HG03025 (cell line): Measurements from ENCODE around the gene SELENBP1.
"Not testable (repeated sequence)": the region's sequence is repeated elsewhere in the genome, so short reads cannot be mapped to it uniquely, and the experiment has no call there.

Experiments
- ATAC-seq: cut with Tn5 transposase; IDR thresholded peaks from one replicate; pipeline ENCODE4 v1.9.1; 2021; ENCODE audit warnings: mild to moderate bottlenecking, moderate library complexity; ENCODE audit not compliant: unreplicated experiment, low FRiP score

Gene SELENBP1

DNA sequence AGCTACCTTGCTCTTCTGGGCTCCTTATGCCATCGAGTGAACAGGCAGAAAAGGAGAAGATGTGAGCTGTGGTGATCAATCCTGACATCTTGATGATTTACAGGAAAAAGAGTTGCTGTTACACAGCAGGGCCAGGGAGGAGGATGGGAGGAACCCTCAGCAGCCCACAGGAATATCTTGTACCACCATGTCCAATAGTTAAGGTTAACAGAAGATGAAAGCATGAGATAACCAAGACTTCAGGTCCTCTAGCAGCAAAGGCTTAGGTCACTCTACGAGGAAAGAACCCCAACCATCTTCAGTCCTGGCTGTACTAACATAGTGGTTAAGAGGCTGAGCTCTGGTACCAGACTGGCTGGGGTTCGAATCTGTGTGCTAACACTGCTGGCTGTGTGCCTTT is 12.1 kb upstream of the SELENBP1 start:
- ATAC-seq = no peak

DNA sequence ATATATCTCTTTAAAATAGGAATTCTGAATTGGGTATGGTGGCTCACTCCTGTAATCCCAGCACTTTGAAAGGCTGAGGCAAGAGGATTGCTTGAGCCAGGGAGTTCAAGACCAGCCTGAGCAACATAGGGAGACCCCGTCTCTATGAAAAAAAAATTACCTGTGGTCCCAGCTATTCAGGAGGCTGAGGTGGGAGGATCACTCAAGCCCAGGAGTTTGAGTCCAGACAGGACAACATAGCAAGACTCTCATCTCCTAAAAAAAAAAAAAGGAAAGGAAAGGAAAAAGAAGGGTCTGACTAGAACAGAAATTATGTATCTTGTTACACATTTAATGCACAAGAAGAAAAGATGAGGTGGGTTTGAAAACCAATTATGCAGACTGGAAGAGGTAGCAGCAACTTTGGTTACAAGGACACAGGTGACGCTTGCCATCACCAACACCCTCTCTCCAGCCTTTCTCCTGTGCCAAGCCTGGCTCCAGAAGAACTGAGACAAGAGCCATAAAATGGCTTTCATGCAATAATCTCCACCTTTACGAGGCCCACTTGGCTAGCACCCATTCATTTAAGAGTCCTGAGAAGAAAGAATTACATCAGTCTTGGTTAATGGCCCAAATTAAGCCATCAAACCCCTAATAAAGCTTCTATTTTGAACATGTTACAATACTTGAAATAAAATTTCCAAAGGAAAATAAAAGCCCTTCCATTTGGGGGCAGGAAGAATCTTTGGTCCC is 4.8 kb upstream of the SELENBP1 start:
- ATAC-seq = no peak

DNA sequence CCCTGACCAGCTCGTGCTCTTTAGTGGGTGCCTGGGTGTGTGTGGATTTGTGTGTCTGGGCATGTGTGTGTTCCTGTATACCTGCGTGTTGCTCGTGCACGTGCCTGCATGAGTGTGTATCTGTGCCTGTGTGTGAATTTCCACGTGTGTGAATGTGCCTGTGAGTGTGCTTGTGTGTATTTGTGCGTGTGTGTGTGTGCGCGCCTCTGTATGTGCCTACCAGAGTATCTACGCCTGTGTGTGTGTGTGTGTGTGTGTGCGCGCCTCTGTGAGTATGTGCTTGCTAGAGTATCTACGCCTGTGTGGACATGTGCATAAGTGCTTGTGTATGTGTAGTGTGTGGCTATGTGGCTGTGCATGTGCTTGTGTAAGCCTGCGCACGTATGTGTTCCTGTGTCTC is 691 bp upstream of the SELENBP1 start:
- ATAC-seq = no peak

DNA sequence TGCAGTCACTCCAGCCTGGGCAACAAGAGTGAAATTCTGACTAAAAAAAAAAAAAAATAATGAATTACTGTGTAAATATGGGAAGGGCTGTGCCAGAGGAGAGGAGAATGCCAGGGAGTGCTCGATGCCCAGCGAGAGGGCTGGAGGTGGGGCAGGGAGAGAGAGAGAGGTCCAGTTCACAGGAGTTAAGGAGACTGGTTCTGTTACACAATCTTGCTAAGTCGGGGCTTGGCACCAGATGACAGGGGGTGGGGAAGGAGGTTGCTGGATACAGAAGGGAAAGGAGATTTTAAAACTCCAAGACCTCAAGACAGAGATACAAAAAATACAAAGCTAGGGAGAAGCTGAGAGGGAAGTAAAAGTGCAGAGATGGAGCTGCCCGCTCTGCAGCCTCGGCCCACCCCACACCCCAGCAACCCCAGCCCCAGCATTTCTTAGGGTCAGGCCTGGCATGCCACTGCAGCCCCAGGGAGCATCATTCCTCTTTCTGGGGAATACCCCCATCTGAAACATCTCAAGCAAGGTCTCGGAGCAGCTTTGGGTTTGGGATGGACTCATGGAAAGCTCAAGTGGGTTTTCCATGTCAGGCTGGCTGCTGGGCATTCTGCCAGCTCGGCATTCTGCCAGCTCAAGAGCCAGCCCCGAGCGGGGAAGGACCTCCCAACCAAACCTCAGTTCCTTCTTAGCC is 991 bp downstream of the SELENBP1 start:
- ATAC-seq = no peak

DNA sequence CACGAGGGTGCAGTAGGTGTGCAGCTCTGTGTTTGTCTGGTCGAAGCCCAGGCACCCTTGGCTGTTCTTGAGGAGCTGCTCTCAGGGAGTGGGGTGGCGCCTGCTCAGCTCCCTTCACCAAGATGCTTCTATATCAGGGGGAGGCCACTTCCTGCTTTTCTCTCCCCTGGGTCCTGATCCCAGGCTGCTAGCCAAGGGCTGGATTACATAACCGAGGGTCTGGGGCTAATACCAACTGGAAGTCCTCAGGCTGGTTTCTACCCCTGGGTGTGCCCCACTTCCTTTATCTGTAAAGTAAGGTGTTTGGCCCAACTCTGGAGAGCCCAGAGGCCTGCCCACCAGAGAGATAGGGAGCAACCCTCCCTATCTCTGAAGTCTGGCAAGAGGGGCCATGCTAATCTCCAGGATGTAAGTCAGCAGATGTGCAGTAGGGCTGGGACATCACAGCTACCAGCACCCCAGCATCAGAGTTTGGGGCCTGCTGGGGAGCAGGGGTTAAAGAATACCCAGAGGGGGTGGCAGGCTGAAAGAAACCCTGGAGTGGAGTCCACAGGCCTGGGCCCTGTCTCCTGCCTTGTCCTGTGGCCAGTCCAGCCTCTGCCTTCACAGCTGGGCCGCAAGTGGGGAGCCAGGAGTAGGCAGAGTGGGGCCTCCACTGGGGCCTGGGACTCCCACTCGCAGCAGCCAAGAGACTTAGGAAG is 2.1 kb downstream of the SELENBP1 start:
- no peak for ATAC-seq

DNA sequence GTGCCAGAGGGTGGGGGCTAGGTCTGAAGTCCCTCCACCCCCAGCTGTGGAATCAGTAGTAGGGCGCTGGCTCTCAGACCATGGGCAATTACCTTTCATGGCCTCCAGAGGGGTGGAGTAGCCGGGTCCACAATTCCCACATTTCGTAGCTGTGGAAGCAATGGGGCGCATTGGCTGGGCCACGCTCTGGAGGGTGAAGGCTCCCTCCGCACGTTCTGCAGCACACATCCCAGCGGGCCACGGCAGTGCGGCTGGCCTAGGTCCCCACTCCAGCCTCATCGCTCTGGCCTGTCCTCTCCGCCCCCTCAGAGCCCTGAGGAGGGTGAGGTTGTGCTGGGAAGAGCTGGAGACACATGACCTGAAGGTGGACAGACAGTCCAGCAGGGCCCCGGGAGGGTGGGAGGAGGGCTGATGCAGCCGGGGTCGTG is 2.9 kb downstream of the SELENBP1 start:
- no peak for ATAC-seq

DNA sequence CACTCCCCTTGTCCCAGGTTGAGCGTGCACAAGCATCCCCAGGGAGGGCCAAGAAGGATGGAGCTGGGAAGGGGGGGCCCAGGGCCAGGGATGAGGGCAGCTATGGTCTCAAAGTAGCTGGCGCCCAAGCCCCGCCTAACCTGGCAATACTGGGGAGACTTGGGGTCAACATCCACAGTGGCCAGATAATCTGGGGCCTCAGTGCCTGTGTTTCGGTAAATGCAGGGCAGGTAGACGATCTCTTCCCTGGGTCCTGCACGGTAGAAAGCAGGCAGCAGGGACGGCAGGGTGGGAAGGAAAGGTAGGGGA is 3.2 kb downstream of the SELENBP1 start:
- no peak for ATAC-seq

DNA sequence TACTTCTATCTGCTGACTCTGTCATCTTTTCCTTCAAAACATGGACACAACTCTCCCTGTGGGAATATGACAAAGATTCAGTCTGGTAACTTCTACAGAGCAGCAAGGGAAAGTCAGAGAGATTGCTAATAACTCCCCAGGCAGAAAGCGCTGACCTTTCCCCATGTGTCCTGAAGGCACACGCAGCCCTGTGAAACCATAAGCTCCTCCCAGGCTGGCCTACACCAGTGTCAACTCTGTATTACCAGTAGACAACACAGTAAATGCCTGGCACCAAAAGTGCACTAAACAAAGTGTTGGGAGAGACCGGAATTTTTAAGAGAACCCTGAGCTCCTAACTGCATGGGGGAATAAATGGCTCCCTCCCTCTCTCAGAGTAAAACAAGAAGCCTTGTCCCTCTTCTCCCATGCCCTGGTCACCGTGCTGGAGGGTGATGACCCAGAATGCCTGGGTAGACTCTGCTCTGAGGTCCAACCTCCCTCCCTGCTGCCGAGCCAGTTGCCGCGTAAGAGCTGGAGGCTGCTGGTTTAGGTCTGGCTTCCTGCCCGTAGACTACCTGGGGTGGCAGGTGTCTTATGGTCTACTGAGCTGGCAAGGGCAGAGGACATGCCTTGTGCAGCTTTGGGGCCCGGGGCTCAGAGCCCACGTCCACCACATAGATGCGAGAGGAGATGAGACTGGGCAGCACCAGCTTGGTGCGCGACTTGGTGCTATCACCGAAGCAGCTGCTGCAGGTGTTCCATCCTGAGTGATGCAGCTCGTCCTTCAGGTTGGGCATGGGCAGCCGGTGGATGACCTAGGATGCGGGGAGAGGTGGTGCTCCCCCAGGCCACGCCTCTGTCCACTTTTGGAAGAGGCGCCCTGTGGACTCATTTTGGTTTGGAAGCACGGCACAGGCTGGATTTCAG is 3.9 kb downstream of the SELENBP1 start:
- no peak for ATAC-seq

DNA sequence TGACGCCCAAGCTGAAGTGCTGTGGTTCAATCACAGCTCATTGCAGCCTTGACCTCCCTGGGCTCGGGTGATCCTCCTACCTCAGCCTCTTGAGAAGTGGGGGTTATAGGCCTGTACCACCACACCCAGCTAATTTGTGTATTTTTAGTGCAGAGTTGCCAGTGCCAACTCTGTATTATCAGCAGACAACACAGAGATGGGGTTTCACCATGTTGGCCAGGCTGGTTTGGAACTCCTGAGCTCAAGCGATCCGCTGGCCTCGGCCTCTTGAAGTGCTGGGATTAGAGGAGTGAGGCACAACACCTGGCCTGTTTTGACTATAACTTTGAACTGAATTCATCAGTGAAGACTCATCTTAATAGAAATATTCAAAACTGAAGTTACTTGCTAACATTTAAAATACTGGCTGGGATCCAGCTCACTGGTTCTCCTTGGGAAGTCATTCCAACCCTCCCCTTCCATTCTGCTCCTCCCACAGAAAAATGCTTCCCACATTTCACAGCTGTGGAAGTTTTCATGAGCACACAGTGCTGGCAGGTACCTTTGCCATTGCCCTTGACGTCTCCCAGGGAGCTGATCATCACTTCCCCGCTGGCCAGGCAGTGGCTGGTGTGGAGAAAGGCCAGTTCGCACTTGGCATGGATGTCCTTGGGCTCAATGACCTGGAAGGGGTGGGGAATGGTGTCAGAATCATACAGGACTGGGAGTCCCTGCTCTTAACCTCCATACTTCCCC is 4.7 kb downstream of the SELENBP1 start:
- no peak for ATAC-seq

DNA sequence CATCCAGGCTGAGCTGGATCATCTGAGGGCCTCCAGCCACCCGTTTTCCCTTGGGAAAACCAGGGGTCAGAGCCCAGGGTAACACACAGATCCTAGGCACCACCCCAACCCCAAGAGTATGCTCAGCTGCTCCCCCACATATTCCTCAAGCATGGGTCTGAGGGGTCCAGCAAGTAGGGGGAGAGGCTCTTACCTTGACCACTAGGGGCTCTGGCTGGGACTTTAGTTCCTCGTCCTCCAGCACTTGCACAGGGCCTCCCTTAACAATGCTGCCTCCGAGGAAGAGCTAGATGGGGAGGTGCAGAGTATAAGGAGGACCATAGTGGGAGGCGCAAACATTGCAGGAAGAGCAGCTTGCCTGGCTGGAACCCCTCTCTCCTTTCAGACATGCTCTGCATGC is 7.5 kb downstream of the SELENBP1 start:
- ATAC-seq = no peak

DNA sequence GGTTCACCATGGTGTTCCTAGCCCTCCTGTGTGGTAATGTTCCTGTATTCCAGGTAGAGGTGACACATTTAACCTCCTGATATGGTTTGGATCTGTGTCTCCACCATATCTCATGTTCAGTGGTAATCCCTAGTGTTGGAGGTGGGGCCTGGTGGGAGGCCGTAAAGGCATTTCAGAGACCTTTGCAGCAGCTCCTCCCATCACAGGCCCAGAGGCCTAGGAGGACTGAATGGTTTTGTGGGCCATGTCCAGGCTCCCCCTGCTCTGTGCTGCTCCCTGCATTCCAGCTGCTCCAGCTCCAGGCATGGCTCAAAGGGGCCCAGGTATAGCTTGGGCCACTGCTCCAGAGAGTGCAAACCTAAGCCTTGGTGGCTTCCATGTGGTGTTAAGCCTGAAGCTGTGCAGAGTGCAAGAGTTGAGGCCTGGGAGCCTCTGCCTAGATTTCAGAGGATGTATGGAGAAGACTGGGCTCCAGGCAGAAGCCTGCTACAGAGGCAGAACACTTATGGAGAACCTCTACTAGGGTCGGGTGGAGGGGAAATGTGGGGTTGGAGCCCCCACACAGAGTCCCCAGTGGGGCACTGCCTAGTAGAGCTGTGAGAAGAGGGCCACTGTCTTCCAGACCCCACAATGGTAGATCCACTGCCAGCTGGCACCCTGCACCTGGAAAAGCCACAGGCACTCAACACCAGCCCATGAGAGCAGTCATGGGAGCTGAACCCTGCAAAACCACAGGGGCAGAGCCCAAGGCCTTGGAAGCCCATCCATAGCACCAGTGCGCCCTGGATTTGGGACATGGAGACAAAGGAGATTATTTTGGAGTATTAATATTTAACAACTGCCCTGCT is 10.0 kb downstream of the SELENBP1 start:
- ATAC-seq = no peak

DNA sequence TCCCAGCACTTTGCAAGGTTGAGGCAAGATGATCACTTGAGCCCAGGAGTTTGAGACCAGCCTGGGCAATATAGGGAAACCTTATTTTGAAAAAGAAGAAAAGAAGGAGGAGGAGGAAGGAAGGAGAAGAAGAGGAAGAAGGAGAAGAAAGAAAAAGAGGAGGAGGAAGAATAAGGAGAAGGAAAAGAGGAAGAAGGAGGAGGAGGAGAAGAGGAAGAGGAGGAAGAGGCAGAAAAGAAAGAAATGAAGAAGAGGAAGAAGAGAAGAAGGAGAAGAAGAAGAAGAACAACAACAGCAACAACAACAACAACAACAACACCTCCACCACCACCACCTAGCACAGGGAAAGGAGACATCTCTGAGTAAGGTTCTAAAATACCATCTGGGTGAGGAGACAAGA is 10.6 kb downstream of the SELENBP1 start:
- ATAC-seq = no peak

DNA sequence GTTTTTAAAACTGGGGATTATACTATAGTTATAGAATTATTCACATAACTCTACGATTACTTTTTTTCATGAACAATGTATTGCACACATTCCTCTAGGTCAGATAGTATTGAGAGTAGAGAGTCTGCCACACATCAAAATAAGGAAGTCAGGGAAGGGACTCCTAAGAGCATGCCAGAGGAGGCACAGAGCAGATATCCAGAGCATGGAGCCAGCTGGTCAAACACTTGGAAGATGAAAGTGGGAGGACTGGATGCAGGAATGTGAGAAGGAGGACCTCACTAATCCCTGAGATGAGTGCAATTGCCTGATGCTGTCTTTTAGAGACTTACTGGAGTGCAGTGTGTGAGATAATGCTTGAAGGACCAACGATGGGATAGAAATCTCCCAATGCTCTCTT is 15.8 kb downstream of the SELENBP1 start:
- no peak for ATAC-seq

DNA sequence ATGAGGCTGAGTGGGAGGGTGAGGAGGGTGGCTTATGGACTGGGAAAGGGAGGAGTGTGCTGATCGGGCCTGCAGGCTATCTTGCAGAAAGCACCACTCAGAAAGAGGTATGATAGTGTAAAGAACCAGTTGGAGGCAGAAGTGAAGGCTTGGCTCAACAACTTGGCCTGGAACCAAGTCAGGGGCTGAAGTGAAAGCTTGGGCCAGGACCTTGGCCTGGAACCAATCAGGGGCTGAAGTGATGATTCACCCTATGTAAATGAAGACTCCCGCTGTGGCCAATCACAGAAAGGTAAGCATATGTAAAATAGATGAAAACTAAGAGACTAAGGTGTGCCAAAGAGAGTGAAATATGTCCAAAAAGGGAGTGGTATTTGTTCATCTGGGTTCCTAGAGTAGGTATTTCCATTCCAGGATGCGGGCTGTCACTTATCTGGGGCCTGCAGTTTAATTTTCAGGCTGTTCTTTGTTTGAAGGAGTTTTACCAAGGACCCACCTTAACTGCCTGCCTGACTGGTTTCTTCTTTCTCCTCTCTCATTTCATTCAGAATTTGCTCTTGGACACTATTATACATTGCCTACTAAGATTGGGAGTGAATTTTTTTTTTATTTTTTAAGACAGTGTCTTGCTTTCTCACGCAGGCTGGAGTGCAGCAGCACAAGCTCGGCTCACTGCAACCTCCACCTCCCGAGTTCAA is 20.3 kb downstream of the SELENBP1 start:
- ATAC-seq = no peak

DNA sequence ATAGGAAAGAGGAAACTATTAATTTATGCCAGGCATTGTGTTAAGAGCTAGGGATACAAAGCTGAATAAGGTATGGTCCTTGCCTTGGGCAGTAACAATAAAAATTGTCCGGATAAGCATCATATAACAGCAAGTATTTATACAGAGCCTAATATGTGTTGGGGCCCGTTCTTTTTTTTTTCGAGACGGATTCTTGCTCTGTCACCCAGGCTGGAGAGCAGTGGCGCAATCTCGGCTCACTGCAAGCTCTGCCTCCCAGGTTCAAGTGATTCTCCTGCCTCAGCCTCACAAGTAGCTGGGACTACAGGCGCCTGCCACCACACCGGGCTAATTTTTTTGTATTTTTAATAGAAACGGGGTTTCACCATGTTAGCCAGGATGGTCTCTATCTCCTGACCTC is 22.2 kb downstream of the SELENBP1 start:
- not testable (repeated sequence) for ATAC-seq

DNA sequence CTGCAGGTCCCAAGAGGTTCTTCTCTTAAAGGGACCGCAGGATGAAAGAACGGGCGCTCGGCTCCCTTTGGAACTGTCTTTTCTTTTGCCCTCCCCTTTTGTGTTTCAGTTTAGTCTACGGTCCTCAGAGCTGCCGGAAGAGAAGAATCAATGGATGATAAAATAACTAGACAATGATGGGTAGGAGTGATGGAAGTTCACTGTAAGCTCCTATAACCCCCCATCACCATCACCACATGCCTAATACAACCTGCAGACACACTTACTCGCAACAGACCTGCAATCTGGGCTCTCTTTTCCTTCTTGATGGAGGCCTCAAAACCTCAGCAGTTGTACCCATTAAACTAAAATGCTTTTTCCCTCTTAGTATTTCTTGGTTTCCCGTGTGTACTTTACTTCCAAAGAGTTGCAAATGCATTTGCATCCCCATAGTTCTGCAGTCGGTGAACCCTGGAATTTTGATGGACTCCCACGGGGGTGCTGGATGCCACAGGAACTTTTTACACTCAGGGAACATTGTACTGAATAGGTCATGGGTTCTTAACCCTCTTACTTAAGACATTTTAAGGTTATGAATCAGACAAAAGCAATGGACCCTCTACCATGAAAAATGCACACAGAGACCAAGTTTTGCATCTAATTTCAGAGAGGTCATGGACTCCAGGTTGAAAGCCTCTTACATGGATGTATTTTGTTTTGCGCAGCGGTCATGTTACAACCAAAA is 24.8 kb downstream of the SELENBP1 start:
- ATAC-seq = no peak

DNA sequence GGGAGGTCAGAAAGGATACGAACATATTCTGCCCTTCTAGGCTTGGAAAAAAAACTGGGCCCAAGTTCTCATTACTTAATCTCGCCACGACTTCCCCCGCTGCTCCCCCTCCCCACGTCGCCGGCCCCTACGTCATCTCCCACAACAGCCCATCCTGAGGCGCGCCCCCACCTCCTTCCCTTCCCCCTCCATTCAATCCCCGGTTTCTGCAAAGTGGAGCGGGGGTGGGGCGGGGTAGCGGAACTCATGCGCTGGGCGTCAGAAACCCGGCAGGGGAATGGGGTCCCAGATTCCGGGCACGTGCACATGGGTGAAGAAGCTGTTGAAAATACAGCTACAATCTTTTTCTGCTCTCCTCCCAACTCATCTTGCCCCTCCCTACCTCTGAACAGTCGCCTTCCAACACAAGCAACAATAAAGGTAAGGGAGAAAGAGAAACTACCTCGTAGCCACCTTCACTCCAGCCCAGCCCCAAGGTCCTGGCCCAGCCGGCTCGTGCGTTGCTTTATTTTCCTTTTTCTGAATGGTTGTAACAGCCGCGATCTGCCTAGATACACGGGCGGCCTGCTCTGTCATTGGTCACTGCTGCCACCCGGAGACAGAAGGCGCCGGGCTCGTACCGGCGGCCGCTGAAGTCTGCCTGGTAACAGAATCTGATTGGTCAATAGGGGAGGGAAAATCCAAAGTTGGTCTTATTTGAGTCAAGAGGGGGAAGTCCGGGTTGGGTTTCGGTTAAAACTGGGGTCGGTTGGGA is 25.6 kb downstream of the SELENBP1 start, which contains the start of gene RFX5:
RFX5 (minus strand) TSS at position 484 of the 754 bp plus-strand sequence. CDS start 932 bp downstream, outside the sequence.
- peak; percentile 89 for ATAC-seq
